Duodenal mucosa (tissue), 2 donors: ENCODE data around the gene GALNT17.

Source experiments
- H3K27ac ChIP-seq: one replicate; pipeline ENCODE4 v1.7.0; 2013; ENCODE audit warnings: low read depth, low read length
- H3K27me3 ChIP-seq, 2 donors: one replicate each; pipeline ENCODE4 v1.7.0; 2013; ENCODE audit warnings: low read length in 2 of 2, control low read depth in 1 of 2; ENCODE audit not compliant: insufficient read depth in 2 of 2, control insufficient read depth in 1 of 2
- H3K36me3 ChIP-seq, 2 donors: one replicate each; pipeline ENCODE4 v1.7.0; 2013; ENCODE audit warnings: low read length in 2 of 2, control low read depth in 1 of 2; ENCODE audit not compliant: insufficient read depth in 2 of 2, control insufficient read depth in 1 of 2
- H3K4me1 ChIP-seq, 2 donors: one replicate each; pipeline ENCODE4 v1.7.0; 2013; ENCODE audit warnings: low read length in 2 of 2, control low read depth in 1 of 2; ENCODE audit not compliant: insufficient read depth in 2 of 2, control insufficient read depth in 1 of 2
- H3K4me3 ChIP-seq, 2 donors: one replicate each; pipeline ENCODE4 v1.7.0; 2013; ENCODE audit warnings: low read length in 2 of 2, low read depth in 1 of 2
- H3K9ac ChIP-seq, 2 donors: one replicate each; pipeline ENCODE4 v1.7.0; 2013; ENCODE audit warnings: low read length in 2 of 2, low read depth in 1 of 2
- H3K9me3 ChIP-seq, 2 donors: one replicate each; pipeline ENCODE4 v1.7.0; 2013; ENCODE audit warnings: low read length in 2 of 2, control low read depth in 1 of 2; ENCODE audit not compliant: control insufficient read depth in 1 of 2

Gene GALNT17

DNA sequence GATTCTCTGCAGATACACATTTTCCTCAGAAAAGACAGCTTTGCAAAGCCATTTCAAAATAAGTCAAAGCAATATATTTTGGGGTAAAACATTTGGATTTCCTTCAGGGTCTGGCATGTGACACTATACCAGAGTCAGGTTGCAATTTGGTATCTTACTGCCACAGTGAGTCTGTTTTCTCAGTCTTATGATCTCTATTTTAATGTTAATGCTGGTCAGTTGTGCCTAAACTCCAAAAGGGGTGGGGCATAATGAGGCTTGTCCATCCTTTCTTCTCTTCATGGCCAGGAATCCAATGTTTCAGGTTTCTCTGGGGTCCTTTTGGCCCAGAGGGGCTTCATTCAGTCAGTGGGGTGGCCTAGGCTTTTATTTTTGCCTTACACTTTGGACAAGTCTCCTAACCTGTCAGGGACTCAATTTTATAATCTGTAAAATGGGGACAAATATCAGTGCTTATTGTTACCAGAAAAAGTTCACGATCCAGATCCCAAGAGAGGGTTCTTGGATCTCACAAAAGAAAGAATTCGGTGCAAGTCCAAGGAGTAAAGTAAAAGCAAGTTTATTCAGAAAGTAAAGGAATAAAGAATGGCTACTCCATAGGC is 341.5 kb downstream of the GALNT17 start:
- H3K4me3 ChIP-seq = no peak overlapping the region
- peaks cover 0 to 12% of the 10 kb centered on the region in 2 donors for H3K9me3 ChIP-seq
- H3K9ac ChIP-seq = no peak overlapping the region
- H3K27me3 ChIP-seq = no peaks in the 10 kb centered on the region
- H3K36me3 ChIP-seq = no peaks in the 10 kb centered on the region
- H3K4me1 ChIP-seq = no peaks in the 10 kb centered on the region
- no peak overlapping the region for H3K27ac ChIP-seq

DNA sequence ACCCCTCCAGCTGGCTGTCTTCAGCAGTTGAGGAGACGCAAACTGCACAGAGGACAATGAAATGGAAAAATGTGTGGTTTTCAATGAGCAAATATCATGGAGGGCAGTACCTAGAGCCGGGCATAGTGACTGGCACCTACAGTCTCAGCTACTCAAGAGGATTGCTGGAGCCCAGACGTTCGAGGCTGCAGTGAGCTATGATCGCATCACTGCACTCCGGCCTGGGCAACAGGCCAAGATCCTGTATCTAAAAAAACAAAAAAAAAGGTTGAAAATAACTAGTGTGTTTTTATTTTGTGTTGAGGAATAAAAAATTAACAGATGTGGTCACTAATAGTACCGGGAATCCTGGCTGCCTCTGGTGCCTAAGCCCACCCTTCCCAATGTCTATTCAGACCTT is 345.5 kb downstream of the GALNT17 start:
- Histone ChIP-seq H3K27me3 (no peaks in the 10 kb centered on the region), H3K36me3 (no peaks in the 10 kb centered on the region), H3K27ac (no peak overlapping the region), H3K4me1 (no peaks in the 10 kb centered on the region), H3K9me3 (peaks cover 0 to 9% of the 10 kb centered on the region in 2 donors), H3K9ac (no peak overlapping the region), H3K4me3 (no peak overlapping the region)

DNA sequence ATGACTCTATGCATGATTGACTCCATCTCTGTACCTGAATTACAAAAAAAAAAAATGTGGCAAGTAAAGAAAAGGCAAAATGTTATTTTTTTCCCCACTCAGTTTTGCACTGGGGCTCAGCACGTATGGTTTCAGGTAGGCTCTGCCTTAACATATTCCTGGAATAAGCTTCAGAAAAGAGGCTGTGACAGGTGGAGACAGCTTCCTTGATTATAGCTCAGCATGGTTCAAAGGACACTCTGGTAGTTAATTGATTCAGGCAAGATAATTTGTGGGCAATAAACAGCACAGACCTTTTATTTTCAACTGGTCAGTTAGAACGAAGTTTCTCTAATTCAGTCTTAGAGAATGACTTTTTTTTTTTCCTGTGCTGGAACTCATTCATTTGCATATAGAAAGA is 347.3 kb downstream of the GALNT17 start:
- Histone ChIP-seq H3K27ac (no peak overlapping the region), H3K4me1 (no peaks in the 10 kb centered on the region), H3K27me3 (no peaks in the 10 kb centered on the region), H3K9ac (no peak overlapping the region), H3K4me3 (no peak overlapping the region), H3K36me3 (no peaks in the 10 kb centered on the region), H3K9me3 (peaks cover 0 to 11% of the 10 kb centered on the region in 2 donors)

DNA sequence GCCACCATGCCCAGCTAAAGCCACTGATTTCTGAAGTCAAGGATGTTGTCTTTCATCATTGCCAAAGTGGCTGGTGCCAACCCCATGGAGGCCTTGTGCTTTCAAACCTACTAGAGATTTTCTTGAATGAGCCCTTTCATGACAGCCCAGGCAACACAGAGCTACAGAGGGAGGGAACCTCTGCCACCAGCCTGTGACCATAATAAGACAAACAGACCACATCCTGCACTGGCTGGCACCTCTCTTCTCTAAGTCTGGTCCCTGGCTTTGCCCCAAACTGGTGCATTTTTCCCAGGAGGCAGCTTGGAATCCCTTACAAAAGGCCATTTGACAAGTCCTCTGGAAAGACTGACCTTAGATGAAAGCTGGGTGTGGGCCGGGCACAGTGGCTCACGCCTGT is 348.8 kb downstream of the GALNT17 start:
- Histone ChIP-seq H3K36me3 (no peaks in the 10 kb centered on the region), H3K4me3 (no peak overlapping the region), H3K9me3 (peaks cover 0 to 6% of the 10 kb centered on the region in 2 donors), H3K4me1 (no peaks in the 10 kb centered on the region), H3K27me3 (no peaks in the 10 kb centered on the region), H3K27ac (no peak overlapping the region), H3K9ac (no peak overlapping the region)

DNA sequence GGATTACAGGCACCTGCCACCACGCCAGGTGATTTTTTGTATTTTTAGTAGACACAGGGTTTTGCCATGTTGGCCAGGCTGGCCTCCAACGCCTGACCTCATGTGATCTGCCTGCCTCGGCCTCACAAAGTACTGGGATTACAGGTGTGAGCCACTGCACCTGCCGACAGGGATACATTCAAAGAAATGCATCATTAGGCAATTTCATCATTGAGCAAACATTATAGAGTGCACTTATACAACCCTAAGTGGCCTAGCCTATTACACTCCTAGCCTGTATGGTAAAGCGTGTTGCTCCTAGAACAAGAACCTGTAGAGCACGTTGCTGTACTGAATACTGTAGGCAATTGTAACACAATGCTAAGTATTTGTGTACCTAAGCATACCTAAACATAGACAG is 350.3 kb downstream of the GALNT17 start:
- H3K9ac ChIP-seq = no peak overlapping the region

DNA sequence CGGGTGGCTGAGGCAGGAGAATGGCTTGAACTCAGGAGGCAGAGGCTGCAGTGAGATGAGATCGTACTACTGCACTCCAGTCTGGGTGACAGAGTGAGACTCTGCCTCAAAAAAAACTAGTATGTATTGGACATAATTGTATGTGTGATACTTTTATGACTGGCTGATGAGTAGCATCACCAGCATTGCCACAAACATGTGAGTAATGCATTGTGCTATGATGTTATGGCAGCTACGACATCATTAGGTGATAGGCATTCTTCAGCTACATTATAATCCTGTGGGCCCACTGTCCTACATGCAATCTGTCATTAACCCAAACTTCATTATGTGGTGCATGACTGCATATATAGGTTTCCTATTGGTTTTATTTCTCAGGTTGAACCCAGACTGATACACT is 352.4 kb downstream of the GALNT17 start:
- H3K4me3 ChIP-seq = no peak overlapping the region
- peaks cover 0 to 4% of the 10 kb centered on the region in 2 donors for H3K9me3 ChIP-seq
- no peaks in the 10 kb centered on the region for H3K27me3 ChIP-seq
- no peaks in the 10 kb centered on the region for H3K4me1 ChIP-seq
- no peaks in the 10 kb centered on the region for H3K36me3 ChIP-seq
- H3K27ac ChIP-seq = no peak overlapping the region
- H3K9ac ChIP-seq = no peak overlapping the region

More for the DNA sequence above, 350.3 kb downstream of the GALNT17 start:
- no peaks in the 10 kb centered on the region for H3K36me3 ChIP-seq
- H3K27me3 ChIP-seq = no peaks in the 10 kb centered on the region
- peaks cover 0 to 6% of the 10 kb centered on the region in 2 donors for H3K9me3 ChIP-seq
- no peak overlapping the region for H3K27ac ChIP-seq
- H3K4me1 ChIP-seq = no peaks in the 10 kb centered on the region
- H3K4me3 ChIP-seq = no peak overlapping the region

DNA sequence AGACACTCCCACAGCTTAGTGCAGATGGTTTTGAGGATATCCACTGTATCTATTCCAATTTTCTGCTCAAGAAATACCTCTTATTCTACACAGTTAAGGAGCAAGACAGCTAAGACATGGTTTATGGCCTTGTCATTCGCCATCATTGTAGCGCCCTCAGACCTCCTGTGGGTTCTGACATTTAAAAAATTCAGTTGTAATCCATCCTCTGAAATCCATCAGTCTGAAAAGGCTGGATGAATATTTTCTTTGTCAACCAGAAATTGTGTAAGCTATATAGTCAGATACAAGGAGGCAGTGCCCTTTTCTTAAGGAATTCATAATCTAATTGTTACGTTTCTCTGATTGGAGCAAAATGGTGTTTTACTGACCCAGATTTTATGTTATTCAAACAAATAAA is 353.6 kb downstream of the GALNT17 start:
- Histone ChIP-seq H3K4me3 (no peak overlapping the region), H3K4me1 (no peaks in the 10 kb centered on the region), H3K27ac (no peak overlapping the region)

DNA sequence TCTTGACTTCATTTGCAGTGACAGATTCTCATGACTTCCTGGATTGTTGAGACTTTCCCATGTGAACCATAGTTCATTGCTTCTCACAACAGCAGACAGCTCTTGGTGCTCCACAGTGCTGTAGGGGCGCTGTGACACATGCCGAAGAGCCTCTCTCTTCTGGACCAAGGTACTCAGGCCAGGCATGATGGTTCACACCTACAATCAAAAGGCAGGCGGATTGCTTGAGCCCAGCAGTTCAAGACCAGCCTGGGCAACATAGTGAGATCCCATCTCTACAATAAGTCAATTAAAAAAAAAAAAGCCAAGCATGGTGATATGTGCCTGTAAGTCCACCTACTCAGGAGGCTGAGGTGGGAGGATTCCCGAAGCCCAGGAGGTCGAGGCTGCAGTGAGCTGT is 354.5 kb downstream of the GALNT17 start:
- peaks cover 0 to 7% of the 10 kb centered on the region in 2 donors for H3K9me3 ChIP-seq
- H3K9ac ChIP-seq = no peak overlapping the region
- H3K4me1 ChIP-seq = no peaks in the 10 kb centered on the region
- H3K36me3 ChIP-seq = no peaks in the 10 kb centered on the region
- no peak overlapping the region for H3K27ac ChIP-seq
- no peaks in the 10 kb centered on the region for H3K27me3 ChIP-seq
- no peak overlapping the region for H3K4me3 ChIP-seq

More for the DNA sequence above, 353.6 kb downstream of the GALNT17 start:
- no peak overlapping the region for H3K9ac ChIP-seq
- no peaks in the 10 kb centered on the region for H3K36me3 ChIP-seq
- H3K9me3 ChIP-seq = peaks cover 0 to 4% of the 10 kb centered on the region in 2 donors
- H3K27me3 ChIP-seq = no peaks in the 10 kb centered on the region

DNA sequence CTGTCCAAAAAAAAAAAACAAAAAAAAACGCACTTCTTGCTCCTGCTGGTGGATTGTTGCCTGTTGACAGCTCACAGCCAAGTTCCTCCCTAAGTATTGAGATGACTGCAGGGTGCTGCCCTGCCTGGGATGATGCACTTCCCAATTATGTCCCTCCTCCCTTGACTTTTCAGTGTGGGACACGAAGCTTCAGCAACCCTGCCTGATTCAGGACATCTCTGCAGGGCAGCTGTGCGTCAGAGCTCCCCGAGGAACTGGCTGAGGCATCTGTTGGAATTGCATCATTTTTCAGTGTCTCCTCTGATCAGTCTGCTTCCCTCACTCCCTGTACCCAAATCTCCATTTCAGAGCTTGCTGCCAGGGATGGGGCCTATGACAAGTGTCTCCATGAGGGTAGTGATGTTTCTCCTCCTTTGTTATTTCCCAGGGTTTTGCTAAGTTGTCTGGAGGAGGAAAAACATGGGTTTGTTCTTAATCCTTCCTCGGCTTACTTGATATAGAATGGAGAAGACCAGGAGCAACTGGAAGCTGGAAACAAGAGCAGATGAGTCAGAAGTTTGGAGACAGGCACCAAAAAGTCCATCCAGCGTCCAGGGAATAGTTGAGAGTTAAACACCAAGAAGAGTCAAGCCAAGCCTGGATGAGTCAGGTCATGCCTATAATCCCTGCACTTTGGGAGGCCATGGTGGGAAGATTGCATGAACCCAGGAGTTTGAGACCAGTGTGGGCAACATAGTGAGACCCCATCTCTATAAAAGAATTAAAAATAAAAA is 355.1 kb downstream of the GALNT17 start:
- H3K27me3 ChIP-seq = no peaks in the 10 kb centered on the region
- no peak overlapping the region for H3K9ac ChIP-seq
- H3K9me3 ChIP-seq = peaks cover 0 to 9% of the 10 kb centered on the region in 2 donors
- H3K4me3 ChIP-seq = no peak overlapping the region
- no peak overlapping the region for H3K27ac ChIP-seq
- no peaks in the 10 kb centered on the region for H3K36me3 ChIP-seq
- H3K4me1 ChIP-seq = no peaks in the 10 kb centered on the region

DNA sequence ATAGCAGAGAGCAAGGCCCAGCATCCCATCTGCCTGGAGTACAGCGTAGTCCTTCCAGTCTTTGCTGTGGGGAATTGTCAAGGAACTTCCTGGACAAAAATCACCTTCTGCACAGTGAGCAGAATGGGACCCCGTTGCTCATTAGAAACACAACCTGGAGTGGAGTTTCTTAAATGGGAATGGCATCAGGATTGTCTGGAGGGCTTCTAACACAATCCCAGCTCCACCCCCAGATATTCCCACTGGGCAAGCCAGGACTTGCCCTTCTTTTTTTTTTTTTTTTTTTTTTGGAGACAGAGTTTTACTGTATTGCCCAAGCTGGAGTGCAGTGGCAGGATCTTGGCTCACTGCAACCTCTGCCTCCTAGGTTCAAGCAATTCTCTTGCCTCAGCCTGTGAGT is 356.4 kb downstream of the GALNT17 start:
- no peak overlapping the region for H3K27ac ChIP-seq

More for the DNA sequence above, 356.4 kb downstream of the GALNT17 start:
- H3K4me1 ChIP-seq = no peaks in the 10 kb centered on the region
- H3K36me3 ChIP-seq = no peaks in the 10 kb centered on the region
- no peak overlapping the region for H3K9ac ChIP-seq
- no peaks in the 10 kb centered on the region for H3K27me3 ChIP-seq
- no peak overlapping the region for H3K4me3 ChIP-seq
- peaks cover 4 to 9% of the 10 kb centered on the region in 2 donors for H3K9me3 ChIP-seq
